Endothelial cell of umbilical vein (primary cell): ENCODE results near the gene ITGA8. TPM values are rescaled to one million over a fixed set of nuclear protein-coding genes. Genes with fewer than 3 reads are reported as not detected.

Experiments used
- BruUV-seq: library from RNA; stranded (reverse); fragments of 400-500 nt; replicated peaks from 2 replicates; lab custom pipeline; 2021; lab: Mats Ljungman, UMichigan
- CTCF ChIA-PET: fragments of 300-600, 350-600 bp; sonication (Branson Sonifier 250); formaldehyde crosslinking; loops from one replicate; lab custom pipeline; 2021; ENCODE audit warnings: antibody characterized with exemption, inconsistent platforms; lab: Charles Lee
- POLR2A ChIA-PET: fragments of 300-600, 350-600 bp; sonication (Branson Sonifier 250); formaldehyde crosslinking; loops from one replicate; lab custom pipeline; 2021; ENCODE audit warnings: antibody characterized with exemption, inconsistent platforms; lab: Charles Lee
- DNase-seq: peaks from one replicate; pipeline ENCODE4 v3.0.0-alpha.2; 2011; ENCODE audit warnings: low read depth, low spot score
- FAIRE-seq: peaks from 2 replicates; lab custom pipeline; 2011; peaks lifted over from hg19 to GRCh38; lab: Jason Lieb, UNC
- H2AFZ ChIP-seq: 2 replicates; pipeline ENCODE4 v1.6.0; 2012; ENCODE audit warnings: low read depth, low read length, control low read depth, inconsistent platforms
- H3K27ac ChIP-seq: 2 replicates; pipeline ENCODE4 v1.5.1; 2011; ENCODE audit warnings: low read depth, mild to moderate bottlenecking, control low read depth, low read length, moderate library complexity; ENCODE audit not compliant: insufficient read depth
- H3K27me3 ChIP-seq, 2 experiments: 2 replicates each; pipeline versions ENCODE4 v1.6.0 to v1.6.1; 2011; ENCODE audit warnings: low read length in 2 of 2, mixed read lengths in 1 of 2; ENCODE audit not compliant: control insufficient read depth in 2 of 2, insufficient read depth in 2 of 2
- H3K36me3 ChIP-seq, 2 experiments: 2 replicates in 1 of 2; 3 replicates in 1 of 2; pipeline ENCODE4 v1.5.1; 2011; ENCODE audit warnings: low read length in 2 of 2, mild to moderate bottlenecking in 1 of 2, moderate library complexity in 1 of 2; ENCODE audit not compliant: control insufficient read depth in 2 of 2, insufficient read depth in 2 of 2; ENCODE audit errors: extremely low read depth in 1 of 2
- H3K4me1 ChIP-seq: 3 replicates; pipeline ENCODE4 v1.5.1; 2011; ENCODE audit warnings: mild to moderate bottlenecking, low read length; ENCODE audit not compliant: control insufficient read depth, insufficient read depth; ENCODE audit errors: extremely low read depth
- H3K4me2 ChIP-seq: 2 replicates; pipeline ENCODE4 v1.6.1; 2011; ENCODE audit warnings: low read length, control low read depth, mixed read lengths; ENCODE audit not compliant: insufficient read depth
- H3K4me3 ChIP-seq, 3 experiments: fragments of 200-600 bp in 1 of 3; sonication (generic), shearing (Covaris generic) in 1 of 3; replicated peaks in 1 of 3; 2 replicates each; pipeline ENCODE4 v1.5.1; 2011 to 2016; ENCODE audit warnings: control low read depth in 3 of 3, low read length in 3 of 3, mild to moderate bottlenecking in 2 of 3, inconsistent platforms in 1 of 3, low read depth in 1 of 3, moderate library complexity in 1 of 3; ENCODE audit not compliant: insufficient read depth in 1 of 3
- H3K79me2 ChIP-seq: 2 replicates; pipeline ENCODE4 v1.6.0; 2012; ENCODE audit warnings: low read length, inconsistent platforms; ENCODE audit not compliant: control insufficient read depth, insufficient read depth
- H3K9ac ChIP-seq: replicated peaks from 2 replicates; pipeline ENCODE3; 2011; ENCODE audit warnings: low read length, control low read depth; ENCODE audit not compliant: insufficient read depth; ENCODE audit errors: extremely low read depth
- H3K9me1 ChIP-seq: replicated peaks from 3 replicates; pipeline ENCODE4 v1.6.0; 2011; ENCODE audit warnings: mild to moderate bottlenecking, low read length; ENCODE audit not compliant: control insufficient read depth, insufficient read depth; ENCODE audit errors: extremely low read depth
- H3K9me3 ChIP-seq: replicated peaks from 2 replicates; pipeline ENCODE4 v1.5.1; 2012; ENCODE audit warnings: low read length, inconsistent platforms; ENCODE audit not compliant: control insufficient read depth, insufficient read depth
- H4K20me1 ChIP-seq: replicated peaks from 2 replicates; pipeline ENCODE3; 2011; ENCODE audit warnings: mild to moderate bottlenecking, low read length; ENCODE audit not compliant: control insufficient read depth, insufficient read depth; ENCODE audit errors: extremely low read depth
- CTCF ChIP-seq, 2 donors: IDR thresholded peaks; 1 replicate in 1 of 2; 2 replicates in 1 of 2; pipeline ENCODE4 v1.5.1; 2011; ENCODE audit warnings: low read length in 2 of 2, mild to moderate bottlenecking in 2 of 2, moderate library complexity in 2 of 2, control low read depth in 1 of 2, inconsistent platforms in 1 of 2, low read depth in 1 of 2; ENCODE audit not compliant: insufficient read depth in 1 of 2; ENCODE audit errors: extremely low read depth in 1 of 2
- EZH2 ChIP-seq: IDR thresholded peaks from 2 replicates; pipeline ENCODE4 v1.6.1; 2012; ENCODE audit warnings: borderline replicate concordance, low read depth, mild to moderate bottlenecking, moderate library complexity, low read length, inconsistent platforms; ENCODE audit not compliant: severe bottlenecking
- FOS ChIP-seq: IDR thresholded peaks from 2 replicates; pipeline ENCODE4 v1.6.1; 2011; ENCODE audit warnings: mild to moderate bottlenecking, low read length, moderate library complexity, borderline replicate concordance; ENCODE audit not compliant: insufficient read depth
- GATA2 ChIP-seq: IDR thresholded peaks from 2 replicates; pipeline ENCODE4 v1.7.0; 2011; ENCODE audit warnings: low read depth, mild to moderate bottlenecking, moderate library complexity, mixed read lengths, low read length; ENCODE audit not compliant: insufficient read length, insufficient read depth
- JUN ChIP-seq: IDR thresholded peaks from 2 replicates; pipeline ENCODE4 v1.6.1; 2011; ENCODE audit warnings: borderline replicate concordance, low read depth; ENCODE audit not compliant: insufficient read length, insufficient read depth
- MYC ChIP-seq: IDR thresholded peaks from one replicate; pipeline ENCODE4 v1.6.1; 2011; ENCODE audit warnings: mild to moderate bottlenecking, low read depth, low read length
- POLR2A ChIP-seq: IDR thresholded peaks from 2 replicates; pipeline ENCODE4 v1.6.1; 2012; ENCODE audit warnings: low read depth, mild to moderate bottlenecking, control low read depth, low read length
- POLR2AphosphoS5 ChIP-seq: IDR thresholded peaks from 2 replicates; pipeline ENCODE4 v1.6.1; 2012; ENCODE audit warnings: low read depth, mild to moderate bottlenecking, control low read depth, low read length, moderate library complexity; ENCODE audit not compliant: insufficient read depth
- dilution Hi-C: fragments of 300-500 bp; cut with MboI; formaldehyde crosslinking; loops from one replicate; pipeline ENCODE4 v1.15.0; 2019; ENCODE audit warnings: low sequenced_read_pairs; ENCODE audit not compliant: extremely low pct_ligation_motif_present
- intact Hi-C: fragments of 100-400 bp; cut with micrococcal nuclease; formaldehyde crosslinking; loops from one replicate; pipeline ENCODE4 v1.10.0; 2022
- polyA plus RNA-seq, 4 experiments: library from polyadenylated mRNA; depleted of rRNA in 3 of 4; stranded (reverse) in 3 of 4; unstranded in 1 of 4; fragments of >200 nt; gene quantifications; 2 replicates each; pipeline versions ENCODE4 v1.2.1 to v1.2.3, GENCODE V29; 2011 to 2012; ENCODE audit warnings: missing spikeins in 1 of 4
- total RNA-seq: library from RNA; stranded (reverse); gene quantifications from 2 replicates; pipeline ENCODE4 v1.2.3, GENCODE V29; 2021
- TF ChIP-seq, protein P1 (sequence below): IDR thresholded peaks from 2 replicates; pipeline ENCODE4 v1.6.1; 2011; ENCODE audit not compliant: insufficient read depth, insufficient read length

The ITGA8 gene
- total and polyA plus RNA-seq, 2 donors (not counting 3 experiments of a cell fraction or from before 2014, with no cell fraction given) = 0.04 to 0.40 TPM

DNA sequence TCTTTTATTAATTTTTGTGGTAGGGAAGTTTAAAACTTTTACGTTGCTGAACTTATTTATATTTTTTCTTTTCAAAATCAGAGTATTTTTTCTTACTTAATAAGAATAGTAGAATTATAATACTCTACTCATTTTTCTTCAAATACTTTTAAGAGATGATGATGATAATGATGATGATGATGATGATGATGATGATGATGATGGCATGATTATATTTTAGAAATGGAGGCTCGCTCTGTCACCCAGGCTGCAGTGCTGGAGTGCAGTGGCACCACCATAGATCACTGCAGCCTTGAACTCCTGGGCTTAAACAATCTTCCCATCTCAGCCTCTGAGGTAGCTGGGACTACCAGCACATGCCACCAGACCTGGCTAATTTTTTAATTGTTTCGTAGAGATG, 230.3 kb downstream of the ITGA8 start:
- Histone ChIP-seq H3K27me3 (peaks cover 0 to 6% of the 10 kb centered on the region in 2 experiments), H3K4me3 (no peak overlapping the region), H3K9me3 (no peaks in the 10 kb centered on the region), H3K4me2 (no peak overlapping the region), H3K27ac (no peak overlapping the region), H3K4me1 (no peaks in the 10 kb centered on the region), H2AFZ (no peak overlapping the region), H4K20me1 (no peaks in the 10 kb centered on the region), H3K36me3 (no peaks in the 10 kb centered on the region), H3K9ac (no peak overlapping the region), H3K79me2 (no peaks in the 10 kb centered on the region), H3K9me1 (no peaks in the 10 kb centered on the region)
- no TSS peak for BruUV-seq
- dilution Hi-C loops = no loop called here
- intact Hi-C loops = no loop called here
- ChIA-PET CTCF (no interaction called here), POLR2A (no interaction called here)
- no peak for DNase-seq
- no peak for FAIRE-seq
- TF ChIP-seq CTCF (IDR thresholded peaks at IDR 0.05; ENCODE audit: extremely low read depth in 1 of 2, insufficient read depth in 1 of 2, low read depth in 1 of 2, low read length in 2 of 2) = no peak
- TF ChIP-seq, protein P1, sequence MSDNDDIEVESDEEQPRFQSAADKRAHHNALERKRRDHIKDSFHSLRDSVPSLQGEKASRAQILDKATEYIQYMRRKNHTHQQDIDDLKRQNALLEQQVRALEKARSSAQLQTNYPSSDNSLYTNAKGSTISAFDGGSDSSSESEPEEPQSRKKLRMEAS = no peak
- TF ChIP-seq POLR2A = no peak
- no peak for TF ChIP-seq EZH2
- no peak for TF ChIP-seq FOS
- no peak for TF ChIP-seq JUN
- no peak for TF ChIP-seq POLR2AphosphoS5
- TF ChIP-seq GATA2 = no peak
- no peak for TF ChIP-seq MYC
